H7 (cell line): ENCODE measurements around the gene ARHGAP22. TPM values are rescaled to one million over a fixed set of nuclear protein-coding genes. Genes with fewer than 3 reads are reported as not detected.
A peak's percentile ranks its signal among the peaks of the same experiment; 100 is the strongest.

Experiments
- DNase-seq: peaks from one replicate; pipeline ENCODE4 v3.0.0; 2012
- H3K27me3 ChIP-seq: 2 replicates; pipeline ENCODE4 v1.6.0; 2011; ENCODE audit warnings: mild to moderate bottlenecking, low read length; ENCODE audit not compliant: control insufficient read depth, insufficient read depth
- H3K36me3 ChIP-seq: replicated peaks from 2 replicates; pipeline ENCODE4 v1.5.1; 2011; ENCODE audit warnings: low read length; ENCODE audit not compliant: control insufficient read depth, insufficient read depth
- H3K4me3 ChIP-seq: 2 replicates; pipeline ENCODE4 v1.5.1; 2011; ENCODE audit warnings: low read depth, mild to moderate bottlenecking, control low read depth, low read length, moderate library complexity; ENCODE audit not compliant: insufficient read depth
- total RNA-seq: library from RNA; depleted of rRNA; stranded (reverse); fragments of >200 nt; shearing (Covaris generic); gene quantifications from 2 replicates; pipeline ENCODE4 v1.2.3, GENCODE V29; 2014

The ARHGAP22 gene
- total RNA-seq, 1 experiment from 2014 or later: 9.1 TPM

DNA sequence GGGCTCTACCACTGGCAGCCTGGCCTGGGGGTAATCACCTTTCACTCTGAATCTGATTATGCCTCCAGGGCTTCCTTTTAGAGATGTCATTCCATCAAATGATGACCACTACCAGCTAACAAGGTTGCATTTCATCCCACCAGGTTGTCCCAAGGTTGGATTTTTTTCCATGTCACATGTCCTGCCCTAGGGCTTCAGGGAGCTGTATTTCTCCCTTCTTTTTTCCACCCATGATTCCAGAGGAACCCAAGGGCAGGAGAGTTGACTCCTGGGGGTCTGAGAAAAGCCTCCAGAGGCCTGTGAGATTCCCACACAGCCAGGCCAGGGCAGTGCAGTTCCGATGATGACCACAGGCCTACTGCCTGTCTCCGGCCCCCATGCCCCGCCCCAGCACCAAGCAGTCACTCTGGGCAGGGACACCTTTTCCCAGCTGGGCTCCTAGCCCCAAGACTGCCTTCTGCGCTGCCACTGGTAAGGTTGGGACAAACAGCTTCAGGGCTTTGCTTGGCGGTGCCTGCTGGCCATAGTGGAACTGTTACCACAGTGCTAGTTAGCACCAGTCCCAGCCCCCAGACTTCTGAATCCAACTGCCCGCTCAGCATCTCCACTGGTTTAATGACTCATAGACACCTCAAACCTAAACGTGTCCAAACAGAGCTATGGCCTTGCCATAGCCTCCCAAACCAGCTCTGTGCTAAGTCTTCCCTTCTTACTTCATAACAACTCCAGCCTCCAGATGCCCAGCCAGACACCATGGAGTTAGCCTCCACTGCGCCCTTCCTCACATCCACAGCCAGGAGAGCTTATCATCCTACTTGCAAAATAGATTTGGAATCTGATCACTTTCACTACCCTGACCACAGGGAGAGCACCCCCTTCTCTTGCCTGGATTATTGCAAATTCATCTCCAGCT, 133.7 kb downstream of the ARHGAP22 start:
- H3K36me3 ChIP-seq: no peaks in the 10 kb centered on the region; the same call in 1 of the 2 replicates
- peaks cover 3% of the 10 kb centered on the region; the same call in 1 of the 2 replicates for H3K27me3 ChIP-seq
- H3K4me3 ChIP-seq: no peak overlapping the region
- DNase-seq: peak; percentile 53

GRCh38 chr10:48470115-48470892, 134.6 kb downstream of the ARHGAP22 start:
- no peak overlapping the region for H3K4me3 ChIP-seq
- peak; percentile 59 for DNase-seq
- no peaks in the 10 kb centered on the region for H3K36me3 ChIP-seq
- H3K27me3 ChIP-seq: peaks cover 3% of the 10 kb centered on the region; the same call in 1 of the 2 replicates

GRCh38 chr10:48469516-48470020, 135.3 kb downstream of the ARHGAP22 start:
- no peaks in the 10 kb centered on the region for H3K36me3 ChIP-seq
- H3K27me3 ChIP-seq: peaks cover 3% of the 10 kb centered on the region; the same call in 1 of the 2 replicates
- H3K4me3 ChIP-seq: no peak overlapping the region
- DNase-seq: peak; percentile 13

GRCh38 chr10:48468866-48469511, 135.9 kb downstream of the ARHGAP22 start:
- Histone ChIP-seq H3K27me3 (peaks cover 3% of the 10 kb centered on the region; the same call in 1 of the 2 replicates), H3K36me3 (no peaks in the 10 kb centered on the region), H3K4me3 (no peak overlapping the region)
- DNase-seq: peak; percentile 14

DNA sequence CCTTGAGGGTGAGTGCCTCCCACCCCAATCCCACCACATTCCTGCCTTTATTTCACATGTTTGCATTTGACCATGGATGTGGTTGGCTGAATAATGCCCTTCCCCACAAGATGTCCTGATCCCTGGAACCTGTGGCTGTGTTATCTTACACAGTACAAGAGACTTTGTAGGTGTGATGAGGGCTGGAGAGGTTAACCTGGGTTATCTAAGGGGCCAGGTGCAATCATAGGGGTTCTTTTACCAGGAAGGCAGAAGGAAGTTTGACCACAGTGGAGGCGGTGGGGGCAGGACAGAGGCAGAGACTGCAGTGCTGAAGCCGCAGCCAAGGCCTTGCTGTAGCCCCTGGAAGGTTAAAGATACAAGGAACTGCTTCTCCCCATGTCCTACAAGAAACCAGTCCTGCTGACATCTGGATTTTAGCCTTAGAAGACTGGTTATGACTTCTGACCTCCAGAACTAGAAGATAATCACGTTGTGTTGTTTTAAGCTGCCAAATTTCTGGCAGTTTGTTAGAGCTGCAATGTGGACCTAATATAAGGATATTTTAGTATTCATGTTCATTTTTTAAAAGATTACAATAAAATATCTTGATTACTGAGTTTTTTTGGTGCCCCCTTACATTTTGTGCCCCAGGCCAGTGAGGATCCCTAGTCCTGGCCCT, 136.6 kb downstream of the ARHGAP22 start:
- Histone ChIP-seq H3K4me3 (no peak overlapping the region), H3K27me3 (peaks cover 3% of the 10 kb centered on the region; the same call in 1 of the 2 replicates), H3K36me3 (no peaks in the 10 kb centered on the region)
- peak; percentile 14 for DNase-seq

- H3K36me3 ChIP-seq: no peaks in the 10 kb centered on the region
- no peak overlapping the region for H3K4me3 ChIP-seq
- DNase-seq: peak; percentile 26
- H3K27me3 ChIP-seq: peaks cover 3% of the 10 kb centered on the region; the same call in 1 of the 2 replicates
Measured at GRCh38 chr10:48467669-48468068, 137.2 kb downstream of the ARHGAP22 start.

- Histone ChIP-seq H3K36me3 (no peaks in the 10 kb centered on the region), H3K27me3 (peaks cover 3% of the 10 kb centered on the region; the same call in 1 of the 2 replicates), H3K4me3 (peak overlapping the region; percentile 33; the same call in 1 of the 2 replicates)
- DNase-seq: peak; percentile 85
Measured at GRCh38 chr10:48466611-48467240, 138.1 kb downstream of the ARHGAP22 start.

- peak; percentile 79 for DNase-seq
- Histone ChIP-seq H3K36me3 (no peaks in the 10 kb centered on the region), H3K27me3 (peaks cover 3% of the 10 kb centered on the region; the same call in 1 of the 2 replicates), H3K4me3 (peak overlapping the region; percentile 33; the same call in 1 of the 2 replicates)
Measured at GRCh38 chr10:48465860-48466521, 138.9 kb downstream of the ARHGAP22 start.

- no peak overlapping the region for H3K4me3 ChIP-seq
- H3K27me3 ChIP-seq: peaks cover 3% of the 10 kb centered on the region; the same call in 1 of the 2 replicates
- H3K36me3 ChIP-seq: no peaks in the 10 kb centered on the region
- DNase-seq: peak; percentile 59
Measured at GRCh38 chr10:48464871-48465736, 139.8 kb downstream of the ARHGAP22 start.

DNA sequence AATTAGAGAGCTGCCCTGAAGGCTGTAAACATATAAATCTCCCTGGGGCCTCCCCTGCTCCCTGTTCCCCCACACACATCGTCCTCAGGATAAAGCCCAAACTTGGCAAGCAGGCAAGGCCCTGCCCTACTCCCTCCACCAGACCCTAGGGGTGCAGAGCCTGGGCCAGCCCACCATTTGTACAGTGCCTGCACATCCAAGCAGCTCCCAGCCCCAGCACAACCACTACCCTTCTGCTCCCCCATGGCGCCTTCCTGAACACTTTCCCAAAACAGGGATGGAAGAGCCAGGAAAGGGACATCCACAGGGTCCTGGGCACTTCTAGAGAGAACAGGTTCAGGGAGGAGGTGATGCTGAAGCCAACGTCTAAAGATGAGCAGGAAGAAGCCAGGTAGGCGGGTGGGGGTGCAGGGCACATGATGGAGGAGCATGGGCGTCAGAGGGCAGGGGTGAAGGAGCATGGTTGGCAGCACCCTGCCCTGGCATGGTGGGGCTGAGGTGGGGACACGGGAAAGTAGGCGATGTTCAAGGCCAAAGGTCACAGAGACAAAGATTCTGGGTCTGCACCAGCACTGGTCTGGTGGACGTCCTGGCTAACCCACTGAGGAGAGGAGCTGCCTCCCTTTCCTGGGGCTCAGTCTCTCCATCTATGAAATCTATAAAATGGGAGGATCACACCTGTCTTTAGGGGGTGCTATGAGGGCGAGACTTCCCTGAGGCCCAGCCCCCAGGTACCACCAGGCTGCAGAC, 140.6 kb downstream of the ARHGAP22 start:
- DNase-seq: peak; percentile 50
- no peaks in the 10 kb centered on the region for H3K36me3 ChIP-seq
- H3K4me3 ChIP-seq: no peak overlapping the region
- peaks cover 3% of the 10 kb centered on the region; the same call in 1 of the 2 replicates for H3K27me3 ChIP-seq

DNA sequence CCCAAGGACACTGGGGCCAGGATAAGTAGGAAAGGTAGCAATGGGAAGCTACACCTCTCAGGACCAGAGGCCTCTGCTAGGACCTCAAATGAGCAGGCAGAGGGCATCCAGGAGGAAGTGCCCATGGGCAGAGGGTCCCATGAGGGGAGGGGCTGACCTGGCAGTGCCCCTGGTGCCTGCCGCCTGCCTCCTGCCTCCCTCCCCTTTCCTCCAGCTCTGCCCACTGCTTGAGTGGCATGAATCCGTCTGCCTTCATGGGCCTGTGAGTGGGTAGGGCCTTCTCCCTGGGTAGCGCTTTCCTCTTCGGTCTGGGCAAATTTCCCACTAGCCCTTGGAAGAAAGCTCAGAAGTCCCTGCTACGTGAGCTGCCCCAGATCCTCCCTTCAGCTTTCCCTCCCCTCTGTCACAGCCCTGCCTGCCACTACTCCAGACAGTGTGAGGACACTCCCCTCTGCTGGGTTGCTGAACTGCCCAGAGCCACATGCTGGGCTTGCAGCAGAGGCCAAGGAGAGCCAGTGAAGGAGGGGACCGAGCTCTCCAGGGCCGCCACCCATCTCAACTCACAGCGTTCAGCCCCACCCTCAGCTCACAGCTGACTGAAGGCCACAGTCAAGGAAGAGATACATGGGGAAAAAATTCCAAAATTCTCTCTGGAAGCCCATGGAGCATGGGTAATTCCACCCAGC, 141.4 kb downstream of the ARHGAP22 start:
- DNase-seq: peak; percentile 64
- Histone ChIP-seq H3K4me3 (no peak overlapping the region), H3K36me3 (no peaks in the 10 kb centered on the region), H3K27me3 (peaks cover 3% of the 10 kb centered on the region; the same call in 1 of the 2 replicates)
